GM21360 (cell line): ENCODE measurements around the gene CCNB2.
A peak's percentile ranks its signal among the peaks of the same experiment; 100 is the strongest.
"Not testable (repeated sequence)": the region's sequence is repeated elsewhere in the genome, so short reads cannot be mapped to it uniquely, and the experiment has no call there.

Experiments
- ATAC-seq: cut with Tn5 transposase; IDR thresholded peaks from one replicate; pipeline ENCODE4 v1.9.1; 2021; ENCODE audit warnings: mild to moderate bottlenecking, moderate library complexity; ENCODE audit not compliant: unreplicated experiment

Gene CCNB2

GRCh38 chr15:59131969-59132562, 27.1 kb downstream of the CCNB2 start:
- ATAC-seq = no peak

- no peak for ATAC-seq
Observed at GRCh38 chr15:59133929-59134427, 29.0 kb downstream of the CCNB2 start.

DNA sequence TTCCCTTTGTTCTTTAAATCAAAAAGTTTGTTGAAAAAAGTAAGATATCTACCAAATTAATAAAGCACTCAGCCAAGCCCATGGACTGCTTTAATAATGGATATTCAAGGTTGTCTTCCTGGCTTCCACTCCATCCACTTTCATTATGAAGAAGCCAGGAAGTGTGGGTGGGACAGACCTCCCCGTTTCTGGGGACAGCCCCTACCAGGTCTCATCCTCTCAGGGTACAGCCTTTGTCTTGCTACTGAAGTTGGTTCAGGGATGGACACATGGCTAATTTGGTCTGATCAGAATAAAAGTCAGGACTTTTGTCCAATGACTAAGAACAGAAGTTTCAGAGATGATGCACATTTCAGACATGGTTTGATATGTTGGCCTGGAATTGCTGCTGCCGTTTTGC, 32.6 kb downstream of the CCNB2 start:
- ATAC-seq = no peak

DNA sequence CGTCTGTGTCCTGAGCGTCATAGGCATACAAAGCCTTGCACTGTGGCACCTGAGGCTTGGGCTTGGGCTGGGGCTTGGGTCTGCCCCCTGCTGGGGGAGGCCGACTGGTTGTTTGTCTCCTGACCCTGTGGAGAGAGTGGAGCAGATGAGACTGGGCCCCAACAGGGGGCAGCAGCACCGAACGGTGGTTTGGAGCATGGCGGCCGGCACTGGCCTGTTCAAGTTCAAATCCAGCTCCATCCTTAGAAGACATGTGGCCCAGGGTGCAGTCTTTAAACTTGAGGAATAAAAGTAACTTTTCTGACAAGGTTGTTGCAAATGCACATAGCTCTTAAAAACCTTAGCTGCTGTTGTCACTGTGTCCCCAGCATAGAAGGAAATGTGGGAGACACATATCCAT, 33.3 kb downstream of the CCNB2 start:
- peak; percentile 60 for ATAC-seq

GRCh38 chr15:59140422-59141226, 35.7 kb downstream of the CCNB2 start:
- no peak for ATAC-seq

GRCh38 chr15:59143281-59143680, 38.3 kb downstream of the CCNB2 start:
- no peak for ATAC-seq

DNA sequence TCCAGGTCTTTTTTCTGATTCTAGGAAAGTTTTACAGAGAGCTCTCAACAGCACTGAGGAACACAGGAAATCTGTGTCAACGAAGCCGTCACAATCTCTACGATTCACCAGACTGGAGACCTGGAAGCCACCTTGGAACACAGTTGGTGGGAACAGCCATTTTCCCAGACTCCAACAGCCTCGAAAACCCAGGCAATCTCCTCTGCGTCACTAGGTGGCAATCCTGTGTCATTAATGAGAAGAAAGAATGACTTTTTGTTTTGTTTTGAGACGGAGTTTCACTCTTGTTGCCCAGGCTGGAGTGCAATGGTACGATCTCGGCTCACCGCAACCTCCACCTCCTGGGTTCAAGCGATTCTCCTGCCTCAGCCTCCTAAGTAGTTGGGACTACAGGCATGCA, 39.6 kb downstream of the CCNB2 start:
- not testable (repeated sequence) for ATAC-seq

- no peak for ATAC-seq
Observed at GRCh38 chr15:59147666-59148065, 42.7 kb downstream of the CCNB2 start.

- no peak for ATAC-seq
Observed at GRCh38 chr15:59148153-59148833, 43.3 kb downstream of the CCNB2 start.

GRCh38 chr15:59150185-59150584, 45.2 kb downstream of the CCNB2 start:
- no peak for ATAC-seq

DNA sequence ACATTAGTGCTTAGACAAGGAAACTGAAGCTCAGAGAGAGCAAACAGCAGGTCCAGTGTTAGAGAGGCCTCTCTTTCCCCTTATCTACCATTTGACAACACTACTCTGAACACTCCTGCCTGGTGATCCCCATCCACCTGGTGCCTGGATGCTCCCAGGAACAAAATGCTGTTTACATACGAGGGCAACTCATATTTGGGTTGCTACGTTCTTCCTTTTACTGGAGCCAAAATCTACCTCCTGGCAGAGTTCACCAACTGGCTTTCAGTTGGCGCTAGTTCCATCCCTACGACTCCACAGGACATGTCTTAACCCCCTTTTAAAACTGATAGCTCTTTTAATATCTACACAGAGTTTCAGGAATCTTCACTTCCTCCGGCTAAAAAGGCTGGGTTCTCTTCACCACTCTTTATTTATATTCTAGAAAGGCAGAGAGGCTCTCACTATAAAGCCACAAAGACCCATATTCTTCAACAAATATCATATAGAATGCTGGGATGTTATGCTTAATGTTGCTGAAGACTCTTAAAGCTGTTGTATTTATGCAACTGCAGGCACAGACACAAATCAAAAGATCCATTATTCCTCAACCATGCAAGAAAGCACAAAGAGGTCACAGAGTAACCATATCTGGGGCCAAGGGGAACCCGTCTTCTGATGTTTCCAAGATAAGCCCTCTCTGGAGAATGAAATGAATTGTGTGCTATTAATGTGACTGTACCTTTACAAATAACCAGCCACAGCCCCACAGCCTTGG, 47.9 kb downstream of the CCNB2 start:
- no peak for ATAC-seq

DNA sequence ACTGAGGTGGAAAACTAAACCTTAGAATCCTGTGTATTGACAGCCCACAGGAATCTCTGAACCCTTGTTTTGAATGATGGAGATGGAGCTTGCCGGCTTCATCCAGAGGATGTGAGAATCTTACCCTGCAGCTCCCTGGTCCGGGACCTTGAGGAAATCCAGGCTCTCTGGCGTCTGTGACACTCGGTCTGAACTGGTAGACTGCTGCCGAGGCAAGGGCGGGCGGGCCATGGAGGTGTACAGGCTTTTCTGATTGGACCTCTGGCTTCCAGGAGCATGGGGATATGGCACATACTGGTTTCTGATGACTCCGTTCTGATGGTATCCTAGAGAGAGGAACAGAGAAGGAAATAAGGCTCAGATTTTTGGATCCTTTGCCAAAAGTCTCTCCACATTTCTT, 48.5 kb downstream of the CCNB2 start:
- ATAC-seq = no peak

- ATAC-seq = no peak
Observed at GRCh38 chr15:59154243-59154642, 49.3 kb downstream of the CCNB2 start.

- ATAC-seq = no peak
Observed at GRCh38 chr15:59155431-59155830, 50.5 kb downstream of the CCNB2 start.

- no peak for ATAC-seq
Observed at GRCh38 chr15:59157396-59157795, 52.5 kb downstream of the CCNB2 start.

DNA sequence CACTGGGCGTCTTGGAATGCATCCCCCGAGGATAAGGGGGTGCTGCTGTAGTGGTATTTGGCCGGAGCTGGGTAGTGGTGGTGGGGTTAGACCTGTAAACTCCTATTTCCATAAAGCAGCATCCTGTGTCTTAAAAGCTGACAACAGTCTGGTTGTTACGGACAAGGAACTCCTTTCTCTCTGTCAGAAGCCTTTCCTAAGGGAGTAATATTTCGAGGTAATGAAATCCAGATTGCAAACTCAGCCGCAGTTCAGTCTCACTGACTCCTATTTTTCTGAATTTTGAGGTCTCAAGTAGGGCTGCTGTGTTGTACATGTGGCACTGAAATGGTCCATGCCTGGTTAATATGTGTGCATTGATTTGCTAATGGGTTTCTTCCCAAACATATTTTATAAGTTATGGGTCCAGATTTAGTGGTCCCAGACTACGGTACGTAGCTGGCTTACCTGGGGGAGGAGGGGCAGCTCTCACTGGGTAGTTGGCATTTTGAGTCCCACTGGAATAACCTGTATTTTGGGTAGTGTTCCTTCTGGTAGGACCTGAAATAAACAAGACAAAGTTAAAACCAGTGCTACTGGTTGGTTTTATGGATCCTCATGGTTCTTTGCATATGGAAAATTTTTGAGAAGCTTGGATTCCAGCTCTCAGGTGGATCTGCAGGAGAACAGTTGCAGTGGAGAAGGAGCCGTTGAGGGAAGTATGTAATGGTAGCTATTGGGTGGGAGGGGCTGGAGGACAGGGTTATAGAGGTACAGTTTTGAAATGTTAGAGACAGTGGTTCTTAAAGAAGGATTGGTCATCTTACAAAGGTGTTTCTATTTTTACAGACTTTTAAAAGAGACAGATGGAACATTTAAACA, 53.1 kb downstream of the CCNB2 start:
- ATAC-seq = no peak

DNA sequence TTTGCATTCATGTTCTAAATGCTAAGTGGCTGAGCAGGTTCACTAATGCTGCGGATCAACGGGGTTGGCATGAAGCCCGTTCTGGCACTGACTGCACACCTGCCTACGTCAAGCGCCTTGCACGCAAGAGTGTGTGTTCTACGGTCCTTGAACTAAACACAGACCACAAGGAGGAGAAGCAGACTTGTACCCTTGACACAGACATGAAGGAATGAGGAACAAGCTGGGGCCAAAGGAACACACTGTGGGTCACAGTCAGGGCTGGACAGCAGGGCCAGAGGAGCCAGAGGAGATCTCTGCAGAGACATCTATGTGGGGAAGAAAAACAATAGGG, 53.7 kb downstream of the CCNB2 start:
- ATAC-seq = no peak

DNA sequence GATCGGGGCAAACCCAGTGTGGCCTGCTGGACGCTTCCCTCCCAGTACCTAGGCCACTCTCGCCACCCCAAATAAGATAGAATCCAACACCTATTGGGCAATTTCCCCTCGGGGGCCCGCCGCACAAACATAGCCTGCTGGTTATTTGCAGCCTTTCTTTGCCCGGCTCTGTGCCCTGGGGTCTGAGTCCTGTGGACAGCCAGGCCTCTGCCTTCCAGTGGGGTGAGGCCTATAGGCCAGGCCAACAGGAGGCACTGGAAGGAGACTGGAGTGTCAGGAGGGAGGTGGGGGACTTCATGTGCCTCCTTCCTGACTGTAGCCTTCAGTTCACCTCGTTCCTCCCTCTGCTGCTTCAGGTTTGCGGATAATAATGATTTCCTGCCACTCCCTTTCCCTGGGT, 54.3 kb downstream of the CCNB2 start:
- no peak for ATAC-seq

DNA sequence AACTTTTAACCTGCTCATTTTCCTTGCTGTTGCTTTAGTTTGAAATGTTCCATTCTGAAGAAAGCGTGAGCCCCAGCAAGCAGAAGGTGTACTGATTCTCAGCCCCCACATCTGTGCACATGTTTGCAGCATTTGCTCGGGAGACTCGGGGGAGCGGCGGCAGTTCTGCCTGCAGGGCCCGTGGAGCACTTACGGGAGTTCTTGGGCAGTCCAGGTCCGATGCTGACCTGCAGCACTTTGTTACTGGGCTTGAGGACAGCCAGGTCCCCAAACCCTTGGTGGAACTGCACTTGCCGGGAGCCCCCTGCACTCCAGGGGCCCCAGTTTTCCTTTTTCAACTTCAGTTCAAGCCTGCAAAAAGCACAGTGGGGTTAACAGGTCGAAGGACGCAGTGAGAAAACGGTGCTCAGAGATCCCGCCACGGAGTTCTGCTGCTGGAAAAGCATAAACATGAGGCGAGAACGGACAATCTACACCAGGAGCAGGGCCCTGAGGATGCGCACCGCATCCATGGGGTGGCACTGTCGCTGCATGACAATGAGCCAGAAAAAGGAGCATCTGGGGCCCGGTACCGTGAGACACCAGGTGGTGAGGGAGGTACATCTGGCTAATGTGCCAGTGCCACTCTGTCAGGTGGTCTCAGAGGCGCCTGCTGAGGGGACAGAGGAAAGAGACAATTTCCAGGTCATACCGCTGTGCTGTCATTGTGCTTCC, 56.1 kb downstream of the CCNB2 start:
- no peak for ATAC-seq

DNA sequence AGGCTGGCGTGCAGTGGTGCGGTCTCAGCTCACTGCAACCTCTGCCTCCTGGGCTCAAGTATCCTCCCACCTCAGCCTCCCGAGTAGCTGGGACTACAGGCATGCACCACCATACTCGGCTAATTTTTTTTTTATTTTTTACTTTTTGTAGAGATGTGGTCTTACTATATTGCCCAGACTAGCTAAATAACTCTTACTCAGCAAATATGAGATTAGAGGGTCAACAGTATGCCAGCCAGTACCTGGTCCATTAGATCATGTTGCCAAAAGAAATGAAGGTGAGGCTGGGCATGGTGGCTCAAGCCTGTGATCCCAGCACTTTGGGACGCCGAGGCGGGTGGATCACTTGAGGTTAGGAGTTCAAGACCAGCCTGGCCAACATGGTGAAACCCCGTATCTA, 57.1 kb downstream of the CCNB2 start:
- not testable (repeated sequence) for ATAC-seq
